GM12873 (cell line): ENCODE data around the gene B3GAT1.

Source experiments
- CTCF ChIP-seq: IDR thresholded peaks from 2 replicates; pipeline ENCODE4 v1.5.1; 2012; ENCODE audit warnings: low read depth, mild to moderate bottlenecking, moderate library complexity, low read length, control low read depth; ENCODE audit not compliant: insufficient read depth; ENCODE audit errors: missing control alignments

Gene B3GAT1

GRCh38 chr11:134399293-134399654, 12.8 kb downstream of the B3GAT1 start:
- no peak for TF ChIP-seq CTCF

GRCh38 chr11:134398644-134399292, 13.3 kb downstream of the B3GAT1 start:
- TF ChIP-seq CTCF = no peak

GRCh38 chr11:134398079-134398444, 14.0 kb downstream of the B3GAT1 start:
- no peak for TF ChIP-seq CTCF

GRCh38 chr11:134397304-134398078, 14.6 kb downstream of the B3GAT1 start:
- no peak for TF ChIP-seq CTCF

- TF ChIP-seq CTCF = no peak
Observed at GRCh38 chr11:134395002-134395401, 17.0 kb downstream of the B3GAT1 start.

GRCh38 chr11:134394311-134394710, 17.7 kb downstream of the B3GAT1 start:
- TF ChIP-seq CTCF = no peak

GRCh38 chr11:134393638-134394037, 18.4 kb downstream of the B3GAT1 start:
- TF ChIP-seq CTCF = no peak
